GM19035 (cell line): ENCODE results near the gene RNASE11.
"Not testable (repeated sequence)": the region's sequence is repeated elsewhere in the genome, so short reads cannot be mapped to it uniquely, and the experiment has no call there.

Experiments
- ATAC-seq: cut with Tn5 transposase; IDR thresholded peaks from one replicate; pipeline ENCODE4 v1.9.1; 2021; ENCODE audit not compliant: unreplicated experiment

RNASE11 gene

DNA sequence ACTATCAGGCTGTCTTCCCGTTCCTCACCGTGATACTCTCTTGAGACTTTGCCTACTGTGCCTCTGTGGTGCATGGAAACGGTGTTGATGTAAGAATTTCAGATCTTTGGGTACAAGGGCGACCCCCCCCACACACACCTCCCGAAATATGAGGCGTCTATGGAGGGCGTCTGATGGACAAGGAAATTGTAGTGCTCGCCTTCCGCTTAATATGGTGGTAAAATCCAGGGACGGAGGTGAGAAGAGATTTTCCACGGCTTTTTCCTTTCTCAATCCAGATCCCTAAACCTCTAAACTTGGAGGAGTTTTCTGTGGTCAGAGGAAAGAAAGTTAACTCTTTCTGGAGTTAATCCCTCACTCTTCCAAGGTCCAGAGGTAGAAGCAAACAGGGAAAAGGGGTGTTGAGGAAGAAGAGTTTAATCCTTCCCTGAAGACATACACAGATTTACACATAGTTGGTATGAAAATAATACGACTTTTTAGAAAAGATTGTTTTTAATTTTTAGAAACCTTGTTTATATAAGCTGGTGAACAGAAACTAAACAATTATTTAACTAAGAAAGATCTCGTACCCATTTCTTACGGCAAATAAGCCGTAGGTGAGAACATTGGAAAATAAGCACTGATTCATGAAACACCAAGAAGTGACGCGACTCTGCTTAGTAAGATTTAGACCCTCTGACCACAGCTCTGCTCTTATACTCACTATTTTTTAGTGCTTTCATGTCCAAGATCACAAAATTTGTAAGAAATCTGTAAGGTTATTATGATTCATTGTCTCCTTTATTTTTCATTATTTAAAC lies 26.4 kb upstream of the RNASE11 start:
- no peak for ATAC-seq

DNA sequence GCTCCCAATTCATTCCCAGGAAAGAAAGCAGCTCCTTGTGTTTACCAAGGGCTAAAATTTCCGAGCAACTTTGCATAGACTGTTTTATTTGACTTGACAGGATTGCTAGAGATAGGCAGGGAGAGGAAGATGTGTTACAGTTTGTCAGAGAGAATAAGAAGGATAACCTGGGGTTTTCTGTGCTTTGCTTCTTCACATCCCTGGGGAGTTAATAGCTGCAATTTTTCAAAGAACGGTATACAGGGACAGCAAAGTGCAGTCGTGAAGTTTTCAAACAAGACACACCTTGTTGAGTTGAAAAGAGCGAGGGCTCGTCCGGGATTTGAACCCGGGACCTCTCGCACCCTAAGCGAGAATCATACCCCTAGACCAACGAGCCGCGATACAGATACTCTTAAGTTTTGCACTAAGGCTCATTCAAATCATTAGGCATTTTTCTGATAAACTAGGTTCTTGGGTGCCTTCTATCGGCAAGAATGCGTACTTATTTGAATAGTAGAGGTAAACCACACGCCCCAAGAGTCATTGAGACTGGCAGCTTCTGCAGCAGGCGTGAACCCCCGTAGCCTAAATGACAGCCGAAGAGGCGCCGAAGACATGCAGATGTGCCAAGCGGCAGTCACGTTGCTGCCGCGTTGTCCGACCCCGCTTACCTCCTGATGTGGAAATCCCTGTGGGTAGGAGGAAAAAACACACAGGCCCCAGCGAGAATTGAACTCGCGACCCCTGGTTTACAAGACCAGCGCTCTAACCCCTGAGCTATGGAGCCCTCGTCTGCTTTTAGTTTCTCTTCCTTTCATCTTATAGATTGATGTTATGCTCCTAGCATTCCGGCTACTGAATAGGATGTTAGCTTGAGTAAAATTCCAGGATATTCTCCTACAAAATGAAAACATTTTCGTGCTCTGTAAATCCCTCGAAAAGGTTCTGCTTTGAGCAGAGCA lies 25.6 kb upstream of the RNASE11 start:
- ATAC-seq, result peak; percentile 61

DNA sequence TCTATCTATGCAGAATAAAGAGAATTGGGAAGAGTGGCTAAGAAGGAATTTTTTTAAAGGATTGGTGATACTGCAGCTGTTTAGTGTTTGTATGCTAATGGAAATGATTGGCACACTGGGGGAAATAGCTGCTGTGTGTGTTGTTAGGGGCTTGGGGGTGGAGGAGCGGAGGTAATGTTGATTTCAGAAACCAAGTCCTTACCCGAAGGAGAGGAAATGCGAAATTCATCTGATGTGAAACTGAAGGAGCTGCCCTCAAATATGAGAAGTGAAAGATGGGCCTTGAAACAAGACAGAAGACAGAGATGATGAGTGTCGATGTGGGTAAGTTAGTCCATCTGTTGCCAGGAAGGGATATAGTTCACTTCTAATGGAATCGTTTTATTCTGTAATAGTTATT lies 24.6 kb upstream of the RNASE11 start:
- no peak for ATAC-seq

DNA sequence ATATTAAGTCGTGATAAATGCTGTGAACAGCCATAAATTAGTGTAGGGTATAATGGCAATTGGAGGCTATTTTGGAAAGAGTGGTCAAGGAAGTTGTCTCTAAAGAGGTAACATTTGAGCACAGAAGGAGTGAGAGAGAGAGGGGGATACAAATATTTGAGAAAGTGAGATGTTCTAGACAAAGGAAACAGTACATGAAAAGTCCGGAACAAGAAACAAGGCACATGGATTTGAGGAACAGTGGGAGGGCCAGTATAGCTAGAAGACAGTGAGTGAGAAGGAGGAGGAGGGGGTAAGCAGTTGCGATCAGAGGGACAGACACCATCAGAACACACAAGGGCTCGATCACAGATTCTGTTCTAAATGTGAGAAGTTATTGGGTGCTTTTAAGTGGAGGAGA lies 23.5 kb upstream of the RNASE11 start:
- no peak for ATAC-seq

DNA sequence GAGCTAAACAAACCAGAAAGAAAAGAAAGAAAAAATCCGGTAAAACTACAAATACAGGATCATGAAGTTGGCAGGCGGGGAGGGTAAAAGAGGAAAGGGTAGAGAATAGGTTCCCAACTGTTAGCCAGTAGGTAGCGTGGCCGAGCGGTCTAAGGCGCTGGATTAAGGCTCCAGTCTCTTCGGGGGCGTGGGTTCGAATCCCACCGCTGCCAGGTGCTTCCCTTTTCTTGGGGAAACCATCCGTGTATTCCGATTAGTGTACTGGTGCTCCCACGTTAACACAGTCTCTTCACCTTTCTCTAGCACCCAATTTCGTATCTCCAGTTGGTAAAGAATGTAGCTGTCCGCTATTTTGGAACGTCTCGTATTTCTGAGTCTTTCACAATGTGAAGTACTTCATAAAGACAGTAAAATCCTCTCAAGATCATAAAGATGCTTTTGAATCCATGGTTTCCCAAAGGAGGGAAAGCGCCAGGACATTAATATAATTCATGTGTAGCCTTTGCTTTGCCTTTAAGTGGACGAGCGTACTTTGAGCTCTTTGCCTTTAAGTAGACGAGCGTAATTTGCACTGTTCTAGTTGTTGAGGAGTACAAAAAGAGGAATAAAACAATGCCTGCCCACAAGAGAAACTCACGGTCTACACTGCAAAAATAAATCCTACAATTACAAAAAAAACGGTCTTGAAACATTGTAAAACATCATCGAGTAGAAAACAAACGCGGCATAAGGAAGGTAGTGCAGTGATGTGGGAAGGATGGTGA lies 22.4 kb upstream of the RNASE11 start:
- ATAC-seq, result no peak

DNA sequence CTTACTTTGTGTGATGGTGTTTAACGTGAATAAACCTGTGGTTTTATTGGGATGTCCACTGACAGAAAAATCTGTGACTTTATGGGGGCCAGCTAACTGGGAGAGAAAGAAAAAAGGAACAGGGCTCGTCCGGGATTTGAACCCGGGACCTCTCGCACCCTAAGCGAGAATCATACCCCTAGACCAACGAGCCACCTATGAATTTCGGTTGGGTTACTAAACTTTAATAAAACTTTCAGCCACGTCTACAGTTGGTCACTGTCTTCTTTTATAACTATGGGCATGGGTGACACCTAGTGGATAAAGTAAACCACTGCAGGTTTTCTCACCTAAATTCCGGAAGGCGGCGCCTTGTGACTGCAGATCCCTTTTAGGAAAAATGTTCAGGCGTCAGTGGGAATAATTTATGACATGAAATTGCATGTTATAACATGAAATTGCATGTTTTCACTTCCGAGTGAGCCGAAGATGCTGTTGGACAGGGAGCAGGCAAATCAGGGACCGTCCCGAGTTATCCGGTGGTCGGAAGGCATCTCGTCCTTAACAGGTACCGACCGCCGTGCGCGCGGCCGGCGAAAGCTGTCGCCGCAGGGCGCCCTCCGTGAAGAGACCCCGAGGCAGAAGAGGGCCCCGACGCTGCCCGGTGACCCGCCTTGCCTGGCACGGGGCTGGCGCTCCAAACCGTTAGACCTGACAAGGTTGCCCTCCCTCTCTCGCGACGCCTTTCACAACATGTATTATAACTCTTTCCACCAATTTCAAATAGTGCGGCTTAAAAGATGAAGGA lies 21.6 kb upstream of the RNASE11 start:
- peak; percentile 31 for ATAC-seq

DNA sequence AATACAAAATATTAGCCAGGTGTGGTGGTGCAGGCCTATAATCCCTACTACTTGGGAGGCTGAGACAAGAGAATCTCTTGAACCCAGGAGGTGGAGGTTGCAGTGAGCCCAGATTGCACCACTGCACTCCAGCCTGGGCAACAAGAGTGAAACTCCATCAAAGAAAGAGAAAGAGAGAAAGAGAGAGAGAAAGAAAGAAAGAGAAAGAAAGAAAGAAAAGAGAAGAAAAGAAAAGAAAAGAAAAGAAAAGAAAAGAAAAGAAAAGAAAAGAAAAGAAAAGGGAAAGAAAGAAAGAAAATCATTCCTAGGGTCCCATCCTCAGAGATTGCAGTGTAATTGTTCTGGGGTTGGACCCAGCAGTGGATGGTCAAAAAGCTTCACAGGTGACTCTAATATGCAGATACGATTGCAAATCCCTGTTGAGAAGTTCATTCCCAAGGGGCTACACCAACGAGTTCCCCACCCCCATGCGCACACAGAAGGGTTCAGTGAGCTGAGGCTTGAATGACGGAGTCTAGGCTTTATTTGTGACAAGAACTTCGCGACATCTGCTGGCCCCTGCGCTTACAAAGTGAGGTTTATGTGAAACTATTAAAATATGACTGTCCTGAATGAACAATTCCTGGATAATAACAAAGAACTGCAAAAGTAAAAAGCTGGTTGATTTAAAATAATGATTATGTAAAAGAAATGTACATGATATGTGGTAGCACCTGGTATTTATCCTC lies 20.7 kb upstream of the RNASE11 start:
- no peak for ATAC-seq

DNA sequence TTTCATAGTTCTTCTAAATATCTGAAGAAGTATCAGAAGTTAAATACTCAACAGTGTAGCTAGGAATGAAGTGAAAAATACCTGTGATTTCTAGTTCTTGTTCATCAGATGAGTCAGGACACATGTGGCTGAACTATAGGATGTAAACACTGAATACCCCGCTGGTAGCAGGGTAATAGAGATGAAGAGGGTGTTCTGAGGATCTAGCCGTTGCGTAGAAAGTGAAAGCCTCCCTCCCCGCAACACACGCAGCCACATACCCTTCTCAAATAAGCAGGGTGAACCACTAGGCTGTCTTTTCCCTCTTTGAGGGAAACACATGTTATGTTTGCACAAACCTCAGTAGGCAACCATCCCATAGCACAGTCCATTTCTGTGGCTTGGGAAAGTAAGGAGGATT lies 19.8 kb upstream of the RNASE11 start:
- ATAC-seq, result no peak

DNA sequence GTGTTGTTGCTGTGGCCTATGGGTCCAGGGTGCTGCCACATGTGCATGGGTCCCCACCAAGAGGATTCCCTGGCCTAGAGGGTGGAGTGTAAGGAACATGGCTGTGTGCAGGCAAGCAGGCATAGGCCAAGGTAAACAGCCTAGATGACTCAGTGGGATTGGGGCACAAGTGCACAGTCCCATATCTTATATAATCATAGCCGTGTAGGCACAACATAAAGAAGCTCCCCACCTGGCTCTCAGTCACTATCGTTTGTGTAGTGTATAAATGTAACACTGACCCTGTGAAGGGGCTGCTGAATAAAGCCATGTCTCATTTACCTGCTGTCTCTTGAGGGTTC lies 19.1 kb upstream of the RNASE11 start:
- no peak for ATAC-seq

DNA sequence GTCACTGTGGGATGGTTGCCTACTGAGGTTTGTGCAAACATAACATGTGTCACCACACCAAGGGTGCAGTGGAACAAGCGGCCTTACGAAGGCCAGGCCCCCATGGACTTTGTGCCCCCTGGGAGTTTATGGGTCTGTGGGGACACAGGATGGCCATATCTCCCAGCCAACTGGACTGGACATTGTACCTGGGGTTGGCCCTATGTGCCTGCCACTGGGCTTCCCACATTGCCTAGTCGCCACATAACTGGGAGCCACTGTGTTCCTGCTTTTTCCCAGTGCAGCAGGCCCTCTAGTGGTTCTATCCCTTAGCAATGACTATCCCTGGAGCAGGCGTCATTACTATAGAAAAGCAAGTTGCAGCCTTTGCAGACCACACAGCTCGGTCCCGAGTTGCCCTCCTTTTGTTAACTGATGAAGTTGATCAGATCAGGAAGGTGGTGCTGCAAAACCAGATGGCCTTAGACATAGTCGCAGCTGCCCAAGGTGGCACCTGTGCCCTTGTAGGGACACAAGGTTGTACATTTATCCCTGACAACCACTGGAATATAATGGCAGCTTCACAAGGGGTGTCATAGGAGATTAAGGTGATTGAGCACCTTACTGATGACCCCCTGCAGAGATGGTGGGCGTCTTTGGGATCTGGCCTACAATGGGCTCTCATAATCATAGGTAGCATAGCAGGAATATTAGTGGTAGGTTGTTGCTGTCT lies 18.5 kb upstream of the RNASE11 start:
- ATAC-seq, result no peak

DNA sequence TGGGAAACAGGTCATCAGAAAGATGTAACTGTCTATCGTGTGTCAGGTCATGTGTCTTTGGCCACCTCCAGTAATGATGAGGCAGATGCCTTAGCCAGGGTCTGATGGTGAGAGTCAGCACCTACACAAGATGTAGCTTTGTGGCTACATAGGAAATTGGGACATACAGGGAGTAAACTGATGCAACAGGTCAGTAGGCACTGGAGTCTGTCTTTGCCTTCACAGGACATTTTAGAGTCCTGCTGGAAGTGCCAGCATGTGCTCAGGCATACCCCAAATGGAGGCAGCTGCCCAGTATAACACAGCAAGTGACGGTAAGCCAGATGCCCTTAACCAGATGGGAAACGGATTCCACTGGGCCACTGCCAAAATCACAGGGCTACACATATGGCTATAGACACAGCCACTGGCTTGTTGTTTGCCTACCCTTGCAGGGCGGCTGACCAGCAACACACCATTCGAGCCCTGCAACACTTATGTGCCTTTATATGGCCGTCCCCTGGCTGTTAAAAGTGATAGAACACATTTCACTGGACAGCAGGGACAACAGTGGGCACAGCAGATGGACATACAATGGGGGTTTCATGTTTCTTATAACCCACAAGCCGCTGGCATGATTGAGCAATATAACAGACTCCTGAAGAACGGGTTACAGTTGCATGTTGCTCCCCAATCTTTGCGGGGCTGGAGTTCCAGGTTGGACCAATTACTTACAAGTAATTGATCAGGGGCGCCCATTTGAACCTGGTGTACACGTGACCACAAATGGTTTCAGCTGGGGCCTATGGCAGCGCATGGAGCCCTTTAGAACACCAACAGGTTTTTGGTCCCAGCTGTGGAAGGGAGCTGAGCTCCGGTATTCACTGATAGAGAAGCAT lies 16.3 kb upstream of the RNASE11 start:
- ATAC-seq, result no peak

DNA sequence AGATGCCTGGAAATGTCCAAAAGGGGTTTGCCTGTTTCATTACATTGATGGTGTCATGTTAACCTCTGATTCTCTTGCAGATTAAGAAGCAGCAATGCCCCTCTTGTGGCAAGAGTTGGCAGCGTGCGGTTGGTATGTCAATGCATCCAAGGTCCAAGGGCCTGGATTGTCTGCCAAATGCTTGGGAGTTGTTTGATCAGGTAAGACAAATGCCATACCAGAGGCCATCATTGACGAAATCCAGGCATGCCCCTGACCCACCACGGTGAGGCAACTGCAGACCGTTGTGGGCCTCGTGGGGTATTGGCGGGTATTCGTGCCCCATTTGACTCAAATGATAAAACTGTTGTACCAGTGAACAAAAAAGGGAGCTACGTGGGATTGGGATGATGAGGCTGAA lies 14.8 kb upstream of the RNASE11 start:
- no peak for ATAC-seq

DNA sequence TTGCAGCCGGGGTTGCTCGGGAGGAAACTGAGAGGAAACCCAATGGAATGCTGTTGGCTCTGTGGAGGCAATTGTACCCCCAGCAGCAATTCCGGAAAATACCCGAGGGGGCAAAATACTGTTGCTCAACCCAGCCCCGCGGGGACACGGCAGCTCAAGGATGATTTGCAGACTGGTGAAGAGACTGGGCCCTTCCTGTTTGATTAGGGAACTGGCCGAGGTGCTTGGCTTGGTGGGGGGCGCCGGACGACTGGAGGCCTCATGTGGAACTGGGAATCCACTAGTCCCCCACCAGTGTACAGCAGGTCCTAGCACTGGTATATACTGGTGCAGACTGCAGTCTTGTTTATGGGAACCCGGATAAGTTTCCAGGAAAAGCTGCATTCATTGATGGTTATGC lies 13.7 kb upstream of the RNASE11 start:
- no peak for ATAC-seq

DNA sequence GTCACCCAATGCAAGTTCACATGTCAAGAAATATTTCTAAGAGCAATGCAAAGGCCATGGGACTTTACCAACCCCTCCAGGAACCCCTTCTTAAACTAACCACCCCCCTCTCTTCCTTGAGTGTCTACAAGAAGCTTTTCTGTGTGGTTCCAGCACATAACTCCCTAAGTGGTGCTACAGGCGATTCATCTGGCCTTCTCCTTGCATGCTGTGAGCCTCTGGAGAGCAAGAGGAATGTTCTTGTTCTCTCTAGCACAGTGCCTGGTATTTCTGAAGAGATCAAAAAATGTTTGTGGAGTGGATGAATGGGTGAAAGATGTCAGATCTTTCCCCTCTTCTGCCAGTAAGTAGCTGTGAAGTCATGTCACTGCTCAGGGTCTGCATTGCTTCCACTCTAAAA lies 9.3 kb upstream of the RNASE11 start:
- ATAC-seq, result no peak

DNA sequence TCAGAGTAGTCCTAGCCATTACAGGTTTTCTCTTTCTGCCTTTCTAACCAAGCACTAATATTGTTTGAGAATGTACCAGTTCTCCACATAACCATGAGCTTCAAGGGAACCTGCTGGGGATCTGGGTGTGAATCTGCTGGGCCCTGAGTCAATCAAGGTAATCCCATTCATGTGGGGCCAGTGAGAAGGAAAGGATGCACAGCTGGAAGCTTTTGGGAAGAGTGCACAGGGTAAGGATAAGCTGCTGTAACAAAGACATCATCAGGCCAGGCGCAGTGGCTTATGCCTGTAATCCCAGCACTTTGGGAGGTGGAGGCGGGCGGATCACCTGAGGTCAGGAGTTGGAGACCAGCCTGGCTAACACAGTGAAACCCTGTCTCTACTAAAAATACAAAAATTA lies 7.9 kb upstream of the RNASE11 start:
- not testable (repeated sequence) for ATAC-seq

DNA sequence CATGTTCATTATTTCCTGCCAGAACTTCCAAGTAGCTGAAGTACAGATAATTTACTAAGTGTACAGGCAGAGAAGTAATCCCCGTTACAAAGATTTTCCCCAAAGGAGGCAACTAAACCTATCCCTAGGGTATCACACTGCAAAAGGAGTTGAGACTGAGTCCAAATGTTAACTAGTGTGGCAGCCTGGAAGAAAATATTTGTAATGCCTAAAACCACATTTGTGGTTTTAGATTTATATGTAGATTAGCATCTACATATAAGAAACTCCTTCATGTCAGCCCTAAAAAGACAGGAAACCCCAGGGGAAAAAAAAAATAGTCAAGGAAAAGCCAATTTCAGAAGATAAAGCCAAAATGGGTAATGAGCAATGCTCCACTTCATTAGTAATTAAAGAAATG lies 4.8 kb upstream of the RNASE11 start:
- no peak for ATAC-seq

DNA sequence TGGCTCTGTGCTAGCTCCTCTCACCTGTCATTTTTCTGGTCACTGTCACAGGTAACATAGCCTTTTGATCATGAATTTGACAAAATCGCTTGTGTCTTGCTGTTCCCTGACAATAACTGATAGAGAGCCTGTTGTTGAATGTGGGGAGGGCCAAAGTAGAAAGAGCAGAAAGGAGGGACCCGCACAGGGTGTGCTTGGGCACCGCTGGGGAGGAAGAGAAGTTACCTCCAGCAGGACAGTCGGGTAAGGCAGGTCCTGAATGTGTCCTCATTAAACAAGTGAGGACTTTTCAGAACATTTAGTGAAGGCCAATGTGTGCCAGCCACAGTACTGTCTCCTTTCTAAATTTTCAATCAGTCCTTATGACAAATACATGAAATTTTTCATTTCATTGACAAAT lies 3.4 kb upstream of the RNASE11 start, which contains the start of gene RNASE12:
Gene RNASE12, minus strand, starts transcription at position 142 of the 400 bp plus-strand sequence. CDS start 653 bp downstream, outside the sequence.
- no peak for ATAC-seq

DNA sequence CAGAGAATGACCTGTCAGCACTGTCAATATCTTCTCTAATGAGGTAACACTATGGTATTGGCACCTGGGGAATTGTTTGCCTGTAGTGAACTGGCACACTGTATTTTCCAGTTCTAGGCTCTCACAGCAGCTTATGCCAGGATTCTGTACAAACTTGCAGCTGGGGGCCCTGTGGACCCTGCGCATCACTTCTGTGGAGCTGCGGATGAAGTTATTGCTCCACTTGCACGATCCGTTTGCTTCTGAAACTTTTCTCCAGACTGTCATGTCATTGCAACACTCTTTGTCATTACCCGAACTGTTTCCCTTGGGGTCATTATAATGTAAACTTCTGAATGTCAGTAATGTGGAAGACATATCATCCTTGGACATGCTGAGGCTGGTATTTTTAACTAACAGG lies 3.9 kb downstream of the RNASE11 start:
- no peak for ATAC-seq
